HEK293 (cell line): ENCODE measurements around the gene IRAK3.

Experiments used
- CTCF ChIA-PET: fragments of 350-600 bp; formaldehyde crosslinking; extraction: SDS; loops from one replicate; lab custom pipeline; 2021; ENCODE audit warnings: antibody characterized with exemption; lab: Yijun Ruan, JAX
- POLR2A ChIA-PET: fragments of 300-600 bp; formaldehyde crosslinking; extraction: SDS; loops from one replicate; lab custom pipeline; 2020; ENCODE audit warnings: antibody characterized with exemption, inconsistent platforms; lab: Yijun Ruan, JAX
- H3K27ac ChIP-seq: fragments of 200-500 bp; sonication (Bioruptor generic); 2 replicates; pipeline ENCODE4 v1.5.1; 2014; ENCODE audit warnings: low read depth, low read length, control low read depth, inconsistent platforms; ENCODE audit errors: extremely low read depth
- H3K36me3 ChIP-seq, 2 experiments: fragments of 200-500 bp in 1 of 2; sonication (Bioruptor generic) in 1 of 2; 1 replicate in 1 of 2; 2 replicates in 1 of 2; pipeline ENCODE4 v1.5.1; 2014 to 2017; ENCODE audit warnings: inconsistent platforms in 2 of 2, low read length in 2 of 2; ENCODE audit not compliant: control insufficient read depth in 2 of 2, insufficient read depth in 1 of 2
- H3K4me1 ChIP-seq: fragments of 200-500 bp; sonication (Bioruptor generic); 2 replicates; pipeline ENCODE4 v1.5.1; 2014; ENCODE audit warnings: mild to moderate bottlenecking, low read length, inconsistent platforms; ENCODE audit not compliant: control insufficient read depth, insufficient read depth
- H3K4me3 ChIP-seq: 2 replicates; pipeline ENCODE4 v1.5.1; 2011; ENCODE audit warnings: low read depth, mild to moderate bottlenecking, control low read depth, low read length, moderate library complexity
- H3K9me3 ChIP-seq: fragments of 200-500 bp; sonication (Bioruptor generic); 2 replicates; pipeline ENCODE4 v1.5.1; 2014; ENCODE audit warnings: low read depth, low read length, inconsistent platforms; ENCODE audit not compliant: control insufficient read depth, insufficient read depth
- BCL11A ChIP-seq: fragments of 450-650 bp; formaldehyde crosslinking; IDR thresholded peaks from 2 replicates; pipeline ENCODE4 v1.5.1; 2016; ENCODE audit warnings: low read depth, missing biosample characterization, missing genetic modification characterization
- GLIS2 ChIP-seq: fragments of 450-650 bp; formaldehyde crosslinking; IDR thresholded peaks from 2 replicates; pipeline ENCODE4 v1.5.1; 2016; ENCODE audit warnings: missing biosample characterization, missing genetic modification characterization
- KLF1 ChIP-seq: fragments of 450-650 bp; formaldehyde crosslinking; IDR thresholded peaks from 2 replicates; pipeline ENCODE4 v1.5.1; 2016; ENCODE audit warnings: missing biosample characterization, missing genetic modification characterization
- TRIM28 ChIP-seq: IDR thresholded peaks from 2 replicates; pipeline ENCODE4 v1.6.1; 2011; ENCODE audit warnings: low read length, control low read depth, borderline replicate concordance
- WT1 ChIP-seq: fragments of 450-650 bp; formaldehyde crosslinking; IDR thresholded peaks from 2 replicates; pipeline ENCODE4 v1.5.1; 2016; ENCODE audit warnings: missing biosample characterization, missing genetic modification characterization
- YY2 ChIP-seq: fragments of 450-650 bp; formaldehyde crosslinking; IDR thresholded peaks from 2 replicates; pipeline ENCODE4 v1.5.1; 2016; ENCODE audit warnings: missing biosample characterization, missing genetic modification characterization
- ZNF132 ChIP-seq: fragments of 450-650 bp; formaldehyde crosslinking; IDR thresholded peaks from 2 replicates; pipeline ENCODE4 v1.5.1; 2017; ENCODE audit warnings: missing biosample characterization, missing genetic modification characterization, borderline replicate concordance
- ZNF184 ChIP-seq: fragments of 450-650 bp; IDR thresholded peaks from 2 replicates; pipeline ENCODE4 v1.5.1; 2018; ENCODE audit warnings: missing biosample characterization, mild to moderate bottlenecking, missing genetic modification characterization
- ZNF221 ChIP-seq: fragments of 450-650 bp; formaldehyde crosslinking; IDR thresholded peaks from 2 replicates; pipeline ENCODE4 v1.5.1; 2017; ENCODE audit warnings: missing biosample characterization, missing genetic modification characterization, borderline replicate concordance
- ZNF274 ChIP-seq, 2 experiments: fragments of 200-500 bp in 1 of 2; fragments of 450-650 bp in 1 of 2; sonication (Bioruptor generic) in 1 of 2; formaldehyde crosslinking in 1 of 2; IDR thresholded peaks; 2 replicates each; pipeline versions ENCODE4 v1.5.1 to v1.6.1; 2014 to 2016; ENCODE audit warnings: borderline replicate concordance in 1 of 2, inconsistent platforms in 1 of 2, low read length in 1 of 2, missing biosample characterization in 1 of 2, missing genetic modification characterization in 1 of 2
- ZNF354C ChIP-seq: fragments of 450-650 bp; formaldehyde crosslinking; IDR thresholded peaks from 2 replicates; pipeline ENCODE4 v1.5.1; 2016; ENCODE audit warnings: missing biosample characterization, missing genetic modification characterization, low read depth, borderline replicate concordance
- ZNF404 ChIP-seq: fragments of 450-650 bp; formaldehyde crosslinking; IDR thresholded peaks from 2 replicates; pipeline ENCODE4 v1.5.1; 2017; ENCODE audit warnings: missing biosample characterization, missing genetic modification characterization
- ZNF433 ChIP-seq: fragments of 450-650 bp; formaldehyde crosslinking; IDR thresholded peaks from 2 replicates; pipeline ENCODE4 v1.5.1; 2016; ENCODE audit warnings: missing biosample characterization, missing genetic modification characterization, low read depth
- ZNF555 ChIP-seq: fragments of 450-650 bp; formaldehyde crosslinking; conservative IDR thresholded peaks from 2 replicates; pipeline ENCODE4 v1.5.1; 2017; ENCODE audit warnings: missing biosample characterization, mild to moderate bottlenecking, missing genetic modification characterization, inconsistent platforms
- ZNF660 ChIP-seq: fragments of 450-650 bp; IDR thresholded peaks from 2 replicates; pipeline ENCODE4 v1.5.1; 2018; ENCODE audit warnings: missing biosample characterization, mild to moderate bottlenecking, missing genetic modification characterization
- TF ChIP-seq, protein P1 (sequence below): fragments of 450-650 bp; formaldehyde crosslinking; IDR thresholded peaks from 2 replicates; pipeline ENCODE4 v1.5.1; 2016; ENCODE audit warnings: missing biosample characterization, missing genetic modification characterization
- TF ChIP-seq, protein P2 (sequence below): fragments of 450-650 bp; formaldehyde crosslinking; IDR thresholded peaks from 2 replicates; pipeline ENCODE4 v1.5.1; 2016; ENCODE audit warnings: missing biosample characterization, missing genetic modification characterization
- TF ChIP-seq, protein P3 (sequence below): fragments of 450-650 bp; IDR thresholded peaks from 2 replicates; pipeline ENCODE4 v1.5.1; 2018; ENCODE audit warnings: missing biosample characterization, mild to moderate bottlenecking, missing genetic modification characterization

Gene IRAK3

DNA sequence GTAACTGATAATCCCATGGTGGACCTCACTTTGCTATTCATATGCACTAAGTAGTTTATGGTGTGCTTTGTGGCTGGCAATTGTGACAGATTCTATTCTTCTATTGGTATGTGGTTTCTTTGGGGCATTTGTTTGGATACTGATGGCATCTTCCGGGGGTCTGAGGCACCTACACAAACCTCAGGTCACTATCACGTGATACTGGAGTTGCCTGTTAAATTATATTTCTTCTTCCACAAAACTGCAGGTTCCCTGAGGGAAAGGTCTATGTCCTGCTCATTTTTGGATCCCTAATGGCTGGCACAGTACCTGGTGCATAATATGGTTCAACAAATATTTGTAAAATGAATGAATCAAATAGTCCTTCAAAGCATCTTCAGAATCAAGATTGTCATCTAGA is 63.8 kb downstream of the IRAK3 start:
- CTCF ChIA-PET: no interaction called here
- POLR2A ChIA-PET: no interaction called here

DNA sequence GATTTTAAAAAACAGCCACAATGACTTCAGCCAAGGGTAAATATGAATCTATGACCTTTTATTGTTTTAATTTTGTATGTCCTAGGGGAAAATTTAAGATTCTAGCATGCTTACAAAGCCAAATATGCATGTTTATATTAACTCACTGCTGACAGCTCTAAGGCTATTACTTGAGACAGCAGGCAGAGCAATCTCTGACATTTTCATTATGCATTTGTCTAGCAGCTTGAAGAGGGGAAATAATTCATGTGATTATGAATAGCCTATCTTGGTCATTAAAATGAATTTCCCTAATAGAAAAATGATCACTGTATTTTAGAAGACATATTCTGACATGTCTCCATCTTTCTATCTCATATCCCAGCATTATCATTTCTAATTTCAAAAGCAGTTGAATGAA is 66.7 kb downstream of the IRAK3 start:
- H3K36me3 ChIP-seq: no peaks in the 10 kb centered on the region
- TF ChIP-seq, protein P1, sequence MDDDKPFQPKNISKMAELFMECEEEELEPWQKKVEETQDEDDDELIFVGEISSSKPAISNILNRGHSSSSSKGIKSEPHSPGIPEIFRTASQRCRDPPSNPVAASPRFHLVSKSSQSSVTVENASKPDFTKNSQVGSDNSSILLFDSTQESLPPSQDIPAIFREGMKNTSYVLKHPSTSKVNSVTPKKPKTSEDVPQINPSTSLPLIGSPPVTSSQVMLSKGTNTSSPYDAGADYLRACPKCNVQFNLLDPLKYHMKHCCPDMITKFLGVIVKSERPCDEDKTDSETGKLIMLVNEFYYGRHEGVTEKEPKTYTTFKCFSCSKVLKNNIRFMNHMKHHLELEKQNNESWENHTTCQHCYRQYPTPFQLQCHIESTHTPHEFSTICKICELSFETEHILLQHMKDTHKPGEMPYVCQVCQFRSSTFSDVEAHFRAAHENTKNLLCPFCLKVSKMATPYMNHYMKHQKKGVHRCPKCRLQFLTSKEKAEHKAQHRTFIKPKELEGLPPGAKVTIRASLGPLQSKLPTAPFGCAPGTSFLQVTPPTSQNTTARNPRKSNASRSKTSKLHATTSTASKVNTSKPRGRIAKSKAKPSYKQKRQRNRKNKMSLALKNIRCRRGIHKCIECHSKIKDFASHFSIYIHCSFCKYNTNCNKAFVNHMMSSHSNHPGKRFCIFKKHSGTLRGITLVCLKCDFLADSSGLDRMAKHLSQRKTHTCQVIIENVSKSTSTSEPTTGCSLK (tag by site-specific recombination): no peak
- TF ChIP-seq BCL11A (tag by site-specific recombination): no peak
- no peak for TF ChIP-seq ZNF404 (tag by site-specific recombination)
- TF ChIP-seq GLIS2 (tag by site-specific recombination): no peak
- TF ChIP-seq TRIM28: no peak
- TF ChIP-seq ZNF184 (tag by site-specific recombination): no peak
- TF ChIP-seq ZNF221 (tag by site-specific recombination): no peak
- no peak for TF ChIP-seq ZNF132 (tag by site-specific recombination)
- TF ChIP-seq, protein P2, sequence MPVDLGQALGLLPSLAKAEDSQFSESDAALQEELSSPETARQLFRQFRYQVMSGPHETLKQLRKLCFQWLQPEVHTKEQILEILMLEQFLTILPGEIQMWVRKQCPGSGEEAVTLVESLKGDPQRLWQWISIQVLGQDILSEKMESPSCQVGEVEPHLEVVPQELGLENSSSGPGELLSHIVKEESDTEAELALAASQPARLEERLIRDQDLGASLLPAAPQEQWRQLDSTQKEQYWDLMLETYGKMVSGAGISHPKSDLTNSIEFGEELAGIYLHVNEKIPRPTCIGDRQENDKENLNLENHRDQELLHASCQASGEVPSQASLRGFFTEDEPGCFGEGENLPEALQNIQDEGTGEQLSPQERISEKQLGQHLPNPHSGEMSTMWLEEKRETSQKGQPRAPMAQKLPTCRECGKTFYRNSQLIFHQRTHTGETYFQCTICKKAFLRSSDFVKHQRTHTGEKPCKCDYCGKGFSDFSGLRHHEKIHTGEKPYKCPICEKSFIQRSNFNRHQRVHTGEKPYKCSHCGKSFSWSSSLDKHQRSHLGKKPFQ (tag by site-specific recombination): no peak
- TF ChIP-seq ZNF433 (tag by site-specific recombination): no peak
- TF ChIP-seq ZNF274 (IDR thresholded peaks at IDR 0.05; ENCODE audit: low read length): no peak
- TF ChIP-seq ZNF274 (tag by site-specific recombination; IDR thresholded peaks at IDR 0.05; ENCODE audit: borderline replicate concordance): no peak
- TF ChIP-seq ZNF555 (tag by site-specific recombination): no peak
- no peak for TF ChIP-seq YY2 (tag by site-specific recombination)
- no peak for TF ChIP-seq WT1 (tag by site-specific recombination)
- TF ChIP-seq, all 188 proteins: peak for 0
- Histone ChIP-seq H3K4me1 (no peaks in the 10 kb centered on the region), H3K4me3 (no peak overlapping the region), H3K9me3 (no peaks in the 10 kb centered on the region), H3K27ac (no peak overlapping the region)
- ChIA-PET POLR2A (no interaction called here), CTCF (no interaction called here)

More for the DNA sequence above, 63.8 kb downstream of the IRAK3 start:
- H3K27ac ChIP-seq: no peak overlapping the region
- no peaks in the 10 kb centered on the region for H3K4me1 ChIP-seq
- H3K4me3 ChIP-seq: no peak overlapping the region
- no peaks in the 10 kb centered on the region for H3K9me3 ChIP-seq
- TF ChIP-seq, protein P3, sequence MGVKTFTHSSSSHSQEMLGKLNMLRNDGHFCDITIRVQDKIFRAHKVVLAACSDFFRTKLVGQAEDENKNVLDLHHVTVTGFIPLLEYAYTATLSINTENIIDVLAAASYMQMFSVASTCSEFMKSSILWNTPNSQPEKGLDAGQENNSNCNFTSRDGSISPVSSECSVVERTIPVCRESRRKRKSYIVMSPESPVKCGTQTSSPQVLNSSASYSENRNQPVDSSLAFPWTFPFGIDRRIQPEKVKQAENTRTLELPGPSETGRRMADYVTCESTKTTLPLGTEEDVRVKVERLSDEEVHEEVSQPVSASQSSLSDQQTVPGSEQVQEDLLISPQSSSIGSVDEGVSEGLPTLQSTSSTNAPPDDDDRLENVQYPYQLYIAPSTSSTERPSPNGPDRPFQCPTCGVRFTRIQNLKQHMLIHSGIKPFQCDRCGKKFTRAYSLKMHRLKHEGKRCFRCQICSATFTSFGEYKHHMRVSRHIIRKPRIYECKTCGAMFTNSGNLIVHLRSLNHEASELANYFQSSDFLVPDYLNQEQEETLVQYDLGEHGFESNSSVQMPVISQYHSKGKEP (tag by site-specific recombination): no peak
- no peak for TF ChIP-seq ZNF354C (tag by site-specific recombination)
- no peak for TF ChIP-seq ZNF660
- TF ChIP-seq KLF1 (tag by site-specific recombination): no peak
- no peaks in the 10 kb centered on the region for H3K36me3 ChIP-seq
